GM21423 (cell line): ENCODE measurements around the gene RASA1.

Experiments
- ATAC-seq: cut with Tn5 transposase; IDR thresholded peaks from one replicate; pipeline ENCODE4 v1.9.1; 2021; ENCODE audit warnings: mild to moderate bottlenecking, moderate library complexity; ENCODE audit not compliant: unreplicated experiment

RASA1 gene

DNA sequence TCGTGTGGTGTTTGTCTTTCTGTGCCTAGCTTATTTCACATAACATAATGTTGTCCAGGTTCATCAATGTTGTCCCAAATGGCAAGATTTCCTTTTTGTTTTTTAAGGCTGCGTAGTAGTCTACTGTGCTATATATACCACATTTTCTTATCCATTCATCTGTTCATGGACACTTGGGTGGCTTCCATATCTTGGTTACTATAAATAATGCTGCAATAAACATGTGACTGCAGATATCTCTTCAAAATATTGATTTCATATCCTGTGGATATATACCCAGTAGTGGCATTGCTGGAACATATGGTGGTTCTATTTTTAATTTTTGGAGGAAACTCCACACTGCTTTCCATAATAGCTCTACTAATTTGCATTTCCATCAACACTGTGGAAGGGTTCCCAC, 170.5 kb downstream of the RASA1 start:
- ATAC-seq: no peak
